GM21619 (cell line): Measurements from ENCODE around the gene HK2.
"Not testable (repeated sequence)": the region's sequence is repeated elsewhere in the genome, so short reads cannot be mapped to it uniquely, and the experiment has no call there.

ENCODE experiments used
- ATAC-seq: cut with Tn5 transposase; IDR thresholded peaks from one replicate; pipeline ENCODE4 v1.9.1; 2021; ENCODE audit not compliant: unreplicated experiment

HK2 gene

DNA sequence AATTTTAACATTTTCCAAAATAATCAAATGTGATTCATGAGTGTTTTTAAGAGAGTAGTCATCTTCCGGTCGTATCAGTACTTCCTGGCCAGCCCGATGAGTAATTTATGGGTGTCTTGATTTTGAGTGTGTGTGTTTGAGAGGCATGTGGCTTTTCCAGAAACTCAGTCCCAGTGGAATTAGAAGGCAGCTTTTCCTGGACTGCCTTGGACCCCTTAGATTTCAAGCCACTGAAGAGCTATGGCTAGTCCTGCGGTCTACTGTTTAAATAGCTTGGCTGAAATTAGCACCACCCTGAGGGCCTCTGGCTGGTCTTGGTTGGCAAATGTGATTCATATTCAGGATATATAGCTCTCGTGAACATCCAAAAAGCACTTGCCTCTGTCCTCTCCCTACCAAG, 59.4 kb downstream of the HK2 start:
- no peak for ATAC-seq

DNA sequence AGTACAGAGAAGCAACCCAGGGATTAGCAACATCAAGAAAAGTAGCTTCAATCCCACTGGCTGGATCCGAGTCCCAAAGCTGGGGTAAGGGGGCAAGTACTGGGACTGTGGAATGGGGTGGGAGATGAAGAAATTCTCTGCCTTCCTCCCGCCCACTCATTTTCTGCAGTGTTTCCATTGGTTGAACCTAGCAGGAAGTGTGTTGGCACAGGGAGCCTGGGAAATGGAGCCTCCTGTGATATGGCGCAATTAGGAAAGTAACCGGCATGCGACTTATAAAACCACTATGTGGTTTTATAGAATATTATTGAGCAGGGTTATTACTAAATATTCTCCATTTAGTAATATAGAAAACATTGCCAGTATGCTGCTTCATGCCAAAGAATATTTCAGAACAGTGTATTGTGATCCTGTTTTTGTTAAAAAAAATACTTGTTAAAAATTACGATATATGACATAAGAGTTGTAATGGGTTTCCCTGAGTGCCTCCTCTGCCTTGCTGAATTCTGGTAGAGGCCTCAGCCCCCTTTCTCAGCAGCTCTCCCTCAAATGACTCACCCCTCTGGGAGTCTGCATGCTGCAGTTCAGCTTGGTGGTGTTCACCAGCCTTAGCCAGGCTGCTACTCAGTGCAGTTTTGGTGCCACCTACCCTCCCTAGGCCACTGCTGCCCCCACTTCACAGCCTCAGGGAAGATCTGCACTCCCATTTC, 60.5 kb downstream of the HK2 start:
- no peak for ATAC-seq

DNA sequence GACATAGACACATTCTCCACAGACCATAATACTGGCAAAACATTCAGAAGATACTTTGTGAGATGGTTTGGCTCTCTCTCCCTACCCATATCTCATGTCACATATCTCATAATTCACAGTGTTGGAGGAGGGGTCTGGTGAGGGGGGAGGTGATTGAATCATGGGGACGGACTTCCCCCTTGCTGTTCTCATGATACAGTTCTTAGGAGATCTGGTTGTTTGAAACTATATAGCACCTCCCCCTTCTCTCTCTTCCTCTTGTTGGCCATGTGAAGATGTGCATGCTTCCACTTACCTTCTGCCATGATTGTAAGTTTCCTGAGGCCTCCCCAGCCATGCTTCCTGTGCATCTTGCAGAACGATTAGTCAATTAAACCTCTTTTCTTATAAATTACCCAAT, 61.1 kb downstream of the HK2 start:
- no peak for ATAC-seq

DNA sequence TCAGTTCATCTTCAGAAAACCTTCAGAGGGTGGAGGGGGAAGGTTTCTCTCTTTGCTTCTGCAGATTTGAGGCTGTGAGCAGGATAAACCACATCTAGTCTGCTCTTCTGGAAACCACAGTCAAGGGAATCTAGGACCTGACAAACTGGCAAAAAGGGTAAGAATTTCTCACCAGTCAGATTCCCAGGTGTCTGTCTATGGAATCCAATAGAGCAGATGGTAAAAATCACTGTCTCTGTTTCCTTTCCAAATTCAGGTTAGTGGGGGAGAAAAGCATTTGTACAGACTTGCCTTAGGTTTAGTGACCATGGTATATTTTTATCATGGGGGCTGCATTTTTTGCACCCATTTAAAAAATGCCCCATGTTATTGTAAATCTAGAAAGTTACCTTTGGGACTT, 62.3 kb downstream of the HK2 start:
- no peak for ATAC-seq

DNA sequence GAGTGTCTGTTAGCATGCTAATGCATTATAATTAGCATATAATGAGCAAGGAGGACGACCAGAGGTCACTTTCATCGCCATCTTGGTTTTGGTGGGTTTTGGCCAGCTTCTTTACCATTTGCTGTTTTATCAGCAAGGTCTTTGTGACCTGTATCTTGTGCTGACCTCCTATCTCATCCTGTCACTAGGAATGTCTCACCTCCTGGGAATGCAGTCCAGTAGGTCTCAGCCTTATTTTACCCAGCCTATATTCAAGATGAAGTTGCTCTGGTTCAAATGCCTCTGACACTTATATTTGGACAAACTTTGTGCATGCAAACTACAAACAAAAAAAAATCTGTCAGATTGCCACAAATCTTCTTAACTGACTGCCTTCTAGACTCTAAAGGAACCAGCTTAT, 66.3 kb downstream of the HK2 start:
- ATAC-seq: not testable (repeated sequence)

DNA sequence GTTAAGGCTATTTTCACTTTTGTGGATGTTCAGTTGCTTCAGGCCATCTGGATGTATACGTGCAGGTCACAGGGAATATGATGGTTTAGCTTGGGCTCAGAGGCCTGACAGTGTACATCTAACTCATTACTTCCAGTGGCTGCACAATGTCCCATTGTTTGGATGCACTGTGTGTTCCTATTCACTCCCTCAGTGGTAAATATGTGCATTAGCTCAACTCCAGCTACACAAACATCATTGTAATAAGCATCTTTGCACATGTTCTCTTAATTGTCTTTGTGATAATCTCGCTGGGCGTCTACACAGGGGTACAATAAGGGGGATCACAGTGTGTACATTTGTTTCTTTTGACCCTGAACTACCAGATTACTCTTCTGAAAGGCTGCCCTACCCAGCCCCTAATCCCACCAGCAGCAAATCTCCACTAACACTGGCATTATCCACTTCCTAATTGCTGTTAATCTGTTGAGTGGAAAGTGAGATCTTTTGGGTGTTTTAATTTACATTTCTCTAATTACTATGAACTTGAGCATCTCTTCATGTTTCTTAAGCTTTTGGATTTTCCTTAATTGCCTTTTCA, 68.4 kb downstream of the HK2 start:
- no peak for ATAC-seq

DNA sequence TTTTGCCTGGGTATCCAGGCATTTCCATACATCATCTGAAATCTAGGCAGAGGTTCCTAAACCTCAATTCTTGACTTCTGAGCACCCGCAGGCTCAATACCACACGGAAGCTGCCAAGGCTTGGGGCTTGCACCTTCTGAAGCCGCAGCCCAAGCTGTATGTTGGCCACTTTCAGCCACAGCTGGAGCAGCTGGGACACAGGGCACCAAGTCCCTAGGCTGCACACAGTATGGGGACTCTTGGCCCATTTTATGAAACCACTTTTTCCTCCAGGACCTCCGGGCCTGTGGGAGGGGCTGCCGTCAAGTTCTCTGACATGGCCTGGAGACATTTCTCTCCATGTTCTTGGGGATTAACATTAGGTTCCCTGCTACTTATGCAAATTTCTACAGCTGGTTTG, 72.5 kb downstream of the HK2 start:
- ATAC-seq: no peak

DNA sequence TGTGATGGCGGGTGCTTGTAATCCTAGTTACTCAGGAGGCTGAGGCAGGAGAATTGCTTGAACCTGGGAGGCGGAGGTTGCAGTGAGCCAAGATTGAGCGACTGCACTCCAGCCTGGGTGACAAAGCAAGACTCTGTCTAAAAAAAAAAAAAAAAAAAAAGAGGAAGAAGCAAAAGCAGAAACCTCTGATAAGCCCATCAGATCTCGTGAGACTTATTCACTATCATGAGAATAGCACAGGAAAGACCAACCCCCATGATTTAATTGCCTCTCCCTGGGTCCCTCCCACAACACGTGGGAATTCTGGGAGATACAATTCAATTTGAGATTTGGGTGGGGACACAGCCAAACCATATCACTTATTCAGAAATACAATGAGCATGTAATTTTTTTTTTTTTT, 73.6 kb downstream of the HK2 start:
- not testable (repeated sequence) for ATAC-seq

DNA sequence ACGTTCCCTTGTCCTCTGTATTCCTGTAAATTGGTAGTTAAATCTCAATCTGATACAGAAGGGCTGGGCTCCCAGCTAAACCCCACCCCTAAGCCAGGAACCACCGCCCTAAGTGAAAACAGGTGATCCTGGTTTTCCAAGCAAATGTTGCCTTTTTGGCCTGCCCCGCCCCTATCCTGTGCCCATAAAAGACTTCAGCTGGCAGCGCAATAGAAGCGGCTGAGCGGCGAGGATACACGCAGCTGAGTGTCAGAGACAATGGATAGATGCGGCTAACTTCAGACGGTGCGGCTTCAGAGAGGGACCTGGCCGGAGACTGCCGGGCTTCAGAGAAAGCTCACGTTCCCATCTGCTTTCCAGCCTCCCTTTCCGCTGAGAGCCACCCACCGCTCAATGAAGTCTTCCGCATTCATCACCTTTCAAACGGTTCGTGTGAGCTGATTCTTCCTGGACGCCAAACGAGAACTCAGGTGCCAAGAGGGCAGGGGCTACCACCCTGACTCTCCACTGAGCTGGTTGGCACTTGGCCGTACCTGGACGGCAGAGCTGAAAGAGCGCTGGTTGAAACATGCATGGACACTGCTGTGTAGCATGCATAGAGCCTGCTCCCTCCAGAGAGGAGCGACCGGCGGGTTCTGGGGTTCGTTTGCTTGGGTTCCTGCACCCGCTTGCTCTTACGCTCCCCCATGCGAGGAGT, 75.0 kb downstream of the HK2 start:
- no peak for ATAC-seq

DNA sequence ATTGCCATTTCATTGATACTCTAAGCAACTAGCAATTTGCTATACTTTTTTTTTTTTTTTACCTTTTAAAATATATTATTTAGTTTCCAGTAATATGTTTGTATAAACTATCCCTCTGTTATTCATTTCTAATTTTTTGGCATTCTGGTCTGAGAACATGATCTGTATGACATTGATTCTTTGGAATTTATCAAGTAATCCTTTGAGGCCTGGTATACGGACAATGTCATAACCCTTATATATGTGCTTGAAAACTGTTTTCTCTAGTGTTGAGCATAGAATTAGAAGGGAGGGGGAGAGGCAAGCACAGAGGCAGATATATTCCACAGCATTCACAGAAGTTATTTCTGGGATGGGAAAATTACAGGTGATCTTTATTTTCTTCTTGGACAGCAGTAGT, 76.3 kb downstream of the HK2 start:
- ATAC-seq: no peak

DNA sequence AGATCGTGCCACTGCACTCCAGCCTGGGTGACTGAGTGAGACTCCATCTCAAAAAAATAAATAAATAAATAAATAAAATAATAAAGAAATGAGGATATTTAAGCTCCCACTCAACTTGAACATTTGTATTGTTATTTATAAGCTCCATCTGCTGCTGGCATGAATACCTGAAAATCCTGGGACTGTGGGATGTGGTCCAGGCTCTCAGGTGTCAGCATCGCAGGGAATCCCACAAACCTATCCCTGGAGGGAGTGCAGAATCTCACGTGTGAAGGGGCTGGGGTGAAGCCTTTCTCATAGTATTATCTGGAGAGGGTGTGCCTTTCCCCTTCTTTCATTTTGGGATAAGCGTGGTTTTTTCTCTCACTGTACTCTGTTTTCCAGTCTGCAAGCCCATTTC, 77.1 kb downstream of the HK2 start:
- ATAC-seq: no peak

DNA sequence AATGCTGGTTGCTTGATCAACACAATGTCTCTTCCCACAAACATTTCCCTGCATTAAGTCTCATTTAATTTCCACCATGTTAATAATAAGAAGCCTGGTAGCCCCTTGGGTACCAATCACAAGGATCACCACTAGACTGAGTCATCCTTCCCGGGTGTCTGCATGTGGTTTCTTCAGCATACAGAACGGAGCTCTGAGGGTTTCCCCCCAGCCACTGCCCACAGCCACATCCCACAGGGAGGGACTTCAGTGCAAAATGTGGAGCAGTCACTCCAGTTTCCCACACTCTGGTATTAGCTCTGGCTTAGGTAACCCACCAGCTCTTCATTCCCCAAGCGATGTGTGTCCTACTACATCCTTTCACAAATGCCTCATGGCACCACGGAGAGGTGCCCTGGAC, 81.8 kb downstream of the HK2 start:
- peak; percentile 56 for ATAC-seq

DNA sequence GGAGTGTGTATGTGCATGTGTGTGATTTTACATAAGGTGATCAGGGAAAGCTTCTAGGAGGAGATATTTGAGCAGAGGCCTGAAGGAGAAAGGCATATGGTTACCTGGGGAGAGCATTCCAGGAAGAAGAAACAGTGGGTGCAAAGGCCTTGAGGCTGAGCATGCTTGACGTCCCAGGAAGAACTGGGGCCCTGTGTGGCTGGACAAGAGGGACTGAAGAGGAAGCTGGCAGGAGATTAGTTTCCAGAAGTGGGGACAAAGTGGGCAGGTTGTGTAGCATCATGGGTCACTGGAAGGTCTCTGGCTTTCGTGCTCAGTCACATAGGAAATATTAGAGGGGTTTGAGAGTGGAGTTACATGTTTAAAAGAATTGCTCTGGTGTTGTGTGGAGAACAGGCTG, 82.5 kb downstream of the HK2 start:
- ATAC-seq: no peak

DNA sequence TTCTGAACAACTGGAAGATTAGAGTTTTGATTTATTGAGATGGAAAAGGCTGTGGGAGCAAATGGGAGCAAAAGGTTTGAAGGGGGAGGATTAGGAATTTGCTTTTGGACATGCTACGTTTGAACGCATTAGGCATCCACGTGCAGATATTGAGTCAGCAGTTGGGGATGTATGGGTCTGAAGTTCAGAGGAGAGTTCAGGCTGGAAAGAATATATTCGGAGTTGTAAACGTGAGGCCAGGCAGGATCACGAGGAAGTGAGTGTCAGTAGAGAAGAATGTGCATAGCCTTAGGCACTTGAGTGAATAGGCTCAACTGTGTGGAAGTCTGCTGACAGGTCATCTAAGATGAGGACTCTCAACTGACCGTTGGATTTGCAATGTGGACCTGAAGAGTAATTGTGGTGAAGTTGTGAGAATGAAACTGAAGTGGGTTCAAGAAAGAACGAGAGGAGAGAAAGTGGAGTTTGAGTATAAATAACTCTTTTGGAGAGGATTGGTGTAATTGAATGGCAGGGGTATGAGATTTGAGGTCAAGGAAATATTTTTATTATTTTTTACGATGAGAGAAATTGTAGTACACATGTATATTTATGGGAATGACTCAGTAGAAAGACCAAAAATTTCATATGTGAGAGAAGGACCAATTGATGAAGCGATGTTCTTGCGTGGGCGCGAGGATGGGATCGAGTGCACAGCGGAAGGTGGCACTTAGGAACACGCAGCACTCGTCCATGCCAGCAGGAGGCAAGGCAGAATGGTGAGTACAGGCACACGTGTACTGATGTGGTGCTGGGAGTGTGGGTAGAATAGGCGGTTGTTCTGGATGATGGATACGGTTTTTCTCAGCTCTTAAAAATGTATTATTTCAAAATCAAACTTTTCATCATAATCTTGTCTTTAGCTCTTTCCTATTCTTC, 84.0 kb downstream of the HK2 start:
- ATAC-seq: no peak

DNA sequence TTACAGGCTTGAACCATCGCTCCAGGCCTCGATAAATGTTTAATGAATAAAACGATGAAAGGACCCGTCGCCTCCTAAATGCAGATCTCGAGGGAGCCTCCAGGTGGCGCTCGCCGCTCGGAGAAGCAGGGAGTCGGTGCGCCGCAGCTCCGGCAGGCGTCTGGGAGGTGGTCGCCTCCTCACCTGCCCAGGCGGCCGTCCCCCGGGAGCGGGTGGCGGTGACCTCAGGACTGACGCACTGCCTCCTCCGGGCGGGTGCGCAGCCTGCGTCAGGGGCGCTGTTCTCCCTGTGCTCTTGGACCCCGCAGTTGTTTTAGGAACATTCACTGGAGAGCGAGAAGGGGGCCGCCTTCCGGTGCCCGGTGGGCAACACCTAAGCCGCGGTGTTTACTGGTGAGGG, 85.9 kb downstream of the HK2 start:
- peak; percentile 54 for ATAC-seq

DNA sequence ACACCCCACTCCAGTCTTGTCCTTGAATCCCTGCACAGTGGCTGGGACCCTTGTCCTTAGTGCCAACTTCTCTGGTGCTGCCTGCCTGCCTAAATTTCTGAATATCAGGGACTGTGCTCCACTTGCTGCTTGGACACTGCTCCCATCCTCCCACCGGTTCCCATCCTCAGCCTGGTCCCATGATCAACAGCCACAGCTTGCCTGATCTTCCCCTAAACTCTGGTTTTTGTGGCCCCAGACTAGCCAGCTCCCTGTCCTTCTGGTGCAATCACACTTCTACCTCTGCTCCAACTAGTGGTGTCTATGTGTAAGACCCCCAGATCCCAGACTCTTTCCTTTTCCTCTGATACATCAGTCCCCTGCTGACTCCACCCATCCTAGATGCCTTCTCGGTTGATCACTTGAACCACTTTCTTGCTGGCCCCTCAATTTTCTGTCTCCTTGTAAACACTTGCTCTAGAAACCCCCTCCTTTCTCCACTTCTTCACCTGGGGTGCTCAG, 87.4 kb downstream of the HK2 start:
- ATAC-seq: no peak

DNA sequence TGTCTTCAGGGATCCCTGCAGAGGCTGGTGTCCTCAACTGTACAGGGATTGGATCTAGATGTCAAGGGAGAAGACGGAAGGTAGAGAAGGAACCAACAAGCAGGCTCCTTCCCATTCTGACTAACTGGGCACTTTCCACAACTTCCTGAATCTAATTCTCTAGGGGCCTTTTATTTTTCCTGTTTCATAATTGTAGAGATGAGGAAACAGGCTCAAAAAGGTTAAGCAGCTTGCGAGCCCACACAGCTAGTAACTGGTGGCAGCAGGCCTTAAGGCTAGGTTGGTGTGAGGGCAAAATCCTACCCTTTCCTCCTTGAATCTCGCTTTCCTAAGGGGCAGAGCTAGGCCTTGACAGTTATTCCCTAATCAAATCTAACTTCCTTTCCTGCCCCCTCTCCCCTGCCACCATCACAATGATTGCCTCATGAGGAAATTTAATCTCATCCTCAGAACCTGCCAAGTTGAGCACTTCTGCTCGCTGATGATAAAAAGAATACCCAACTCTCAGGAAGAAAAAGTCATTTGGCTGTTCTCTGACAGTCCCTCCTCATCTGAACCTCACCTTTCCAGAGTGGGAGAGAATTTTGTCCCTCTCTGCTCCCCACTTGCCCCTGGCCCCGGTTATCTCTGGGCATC, 88.8 kb downstream of the HK2 start:
- ATAC-seq: no peak

DNA sequence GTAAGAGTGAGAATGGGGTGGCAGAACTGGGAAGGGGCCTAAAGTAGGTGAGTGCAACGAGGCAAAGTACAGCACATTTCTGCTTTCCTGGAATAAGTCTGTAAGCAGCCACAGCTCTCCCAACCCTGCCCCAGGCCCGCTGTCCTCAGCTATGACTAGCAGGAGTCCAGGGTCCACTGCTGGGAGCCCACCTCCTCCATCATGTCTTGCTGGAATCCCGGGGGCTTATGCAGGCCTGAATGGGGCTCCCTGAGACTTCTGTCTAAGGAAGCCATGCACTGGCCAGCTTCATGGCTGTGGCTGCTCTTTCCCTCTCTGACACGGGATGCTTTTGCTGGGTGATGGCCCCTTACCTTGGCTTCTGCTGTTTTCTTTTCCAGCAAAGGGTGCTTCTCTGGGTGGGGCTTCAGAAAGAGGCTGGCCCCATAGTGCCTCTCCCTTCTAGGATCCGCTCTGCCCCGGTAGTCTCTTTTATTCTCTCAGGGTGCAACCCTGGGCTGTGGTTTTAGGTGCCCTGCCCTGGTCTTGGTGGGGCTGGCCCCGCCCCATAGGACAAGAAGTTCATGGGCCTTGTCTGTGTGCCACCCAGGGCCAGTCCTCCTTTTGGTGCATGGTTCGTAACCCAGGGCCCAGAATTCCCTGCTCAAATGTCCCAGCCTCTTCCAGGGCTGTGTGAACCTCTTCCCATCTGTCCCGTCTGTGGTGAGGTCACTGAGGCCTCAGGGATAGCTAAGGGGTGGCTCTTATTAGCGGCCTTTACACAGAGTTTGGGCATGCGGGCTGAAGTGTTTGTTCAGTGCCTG, 90.7 kb downstream of the HK2 start:
- ATAC-seq: no peak

DNA sequence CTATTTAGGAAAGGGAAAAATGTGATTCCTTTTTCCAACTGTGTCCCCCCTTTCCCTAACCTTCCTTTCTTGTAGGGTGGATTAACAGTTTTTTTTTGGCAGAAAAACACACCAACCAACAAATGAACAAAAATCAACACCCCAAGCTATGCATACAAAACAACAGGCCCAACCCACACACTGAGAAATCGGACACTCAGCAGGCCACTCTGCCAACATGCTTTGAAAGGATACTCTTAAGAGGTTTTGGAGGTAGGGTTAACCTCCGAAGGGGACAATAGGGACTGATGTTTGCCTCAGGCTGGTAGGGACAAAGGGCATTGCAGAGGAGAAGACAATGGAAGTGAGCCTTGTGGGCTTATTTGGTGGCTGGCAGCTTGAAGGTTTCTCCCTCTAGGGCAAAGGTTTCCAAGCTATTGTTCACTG, 91.4 kb downstream of the HK2 start:
- ATAC-seq: no peak

DNA sequence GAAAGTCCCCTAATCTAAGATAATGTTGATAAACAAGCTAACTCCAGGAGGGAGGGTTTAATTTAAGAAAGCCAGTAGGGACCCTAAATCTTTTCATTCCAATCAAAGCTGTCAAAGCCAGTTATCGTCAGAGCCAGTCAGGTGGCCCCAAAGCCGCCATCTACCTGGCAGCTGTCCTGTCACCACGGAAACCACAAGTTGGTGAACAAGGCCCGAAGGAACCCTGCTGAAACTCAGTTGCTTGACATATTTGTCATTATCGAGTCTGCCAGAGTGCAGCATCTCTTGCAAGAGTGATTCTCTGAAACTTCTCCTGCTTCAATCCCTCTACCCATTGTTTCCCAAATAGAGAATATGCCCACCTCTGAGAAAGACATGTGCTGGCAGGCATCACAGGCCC, 93.7 kb downstream of the HK2 start:
- ATAC-seq: no peak
